SIG-M5 treated with dmso at 0.1 percent for 504 hours (cell line): ENCODE results near the gene MAGI1.

ENCODE experiments used
- DNase-seq: peaks from one replicate; lab custom pipeline; 2025; ENCODE audit not compliant: unreplicated experiment; lab: John Stamatoyannopoulos, UW

The MAGI1 gene

DNA sequence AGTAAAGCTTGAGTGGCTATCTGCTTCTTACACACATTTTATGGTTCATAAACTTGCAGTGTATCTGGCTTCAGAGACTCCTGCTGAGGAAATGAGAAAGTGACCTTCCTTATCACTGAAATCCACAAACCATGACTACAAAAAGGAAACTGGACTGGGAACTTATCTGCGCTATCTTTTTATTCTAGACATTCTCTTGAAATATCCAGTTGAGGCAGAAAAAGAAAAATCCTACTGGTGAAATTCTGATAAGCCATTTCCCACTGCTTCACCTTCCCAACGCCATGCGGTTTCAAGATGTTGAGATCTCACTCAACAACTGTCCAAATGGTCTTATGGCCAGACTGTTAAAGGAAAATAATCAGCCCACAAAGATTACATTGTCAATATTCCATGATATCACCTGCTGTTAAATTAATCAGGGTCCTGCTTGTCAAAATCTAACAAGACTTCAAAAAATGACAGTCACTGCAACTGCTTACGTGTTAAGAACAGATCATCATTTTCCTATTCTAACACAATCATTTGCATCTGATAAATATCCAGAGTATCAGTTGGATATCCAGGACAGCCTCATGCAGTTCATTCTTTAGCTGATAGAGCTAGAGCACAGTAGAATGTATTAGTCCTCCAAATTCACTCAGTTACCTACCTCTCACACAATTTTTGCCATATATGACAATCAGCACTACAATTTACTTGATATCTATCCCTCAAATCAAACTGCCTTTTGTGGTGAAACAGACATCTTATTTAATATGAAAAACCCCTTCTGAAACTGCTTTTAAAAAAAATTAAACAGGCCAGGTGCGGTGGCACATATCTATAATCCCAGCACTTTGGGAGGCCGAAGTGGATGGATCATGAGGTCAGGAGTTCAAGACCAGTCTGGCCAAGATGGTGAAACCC is 538.1 kb downstream of the MAGI1 start:
- DNase-seq, result no peak

DNA sequence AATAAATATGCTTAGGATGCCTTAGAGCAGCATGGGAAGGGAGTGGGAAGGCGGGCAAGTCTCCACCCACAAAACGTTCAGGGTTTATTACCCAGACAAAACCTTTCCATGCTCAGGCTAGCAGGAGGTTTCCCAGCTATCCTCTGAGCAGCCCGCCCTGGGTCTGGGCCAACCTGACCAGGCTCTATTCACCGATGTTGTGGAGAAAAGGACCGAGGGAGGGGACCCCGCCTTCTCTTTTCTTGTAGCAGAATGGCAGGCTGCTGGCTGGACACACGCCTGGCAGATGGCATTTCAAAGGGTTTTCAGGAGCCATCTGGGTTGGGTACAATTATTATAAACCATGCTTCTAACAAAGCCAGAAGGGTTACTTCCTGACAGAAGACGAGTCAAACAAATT is 540.9 kb downstream of the MAGI1 start:
- DNase-seq, result no peak

DNA sequence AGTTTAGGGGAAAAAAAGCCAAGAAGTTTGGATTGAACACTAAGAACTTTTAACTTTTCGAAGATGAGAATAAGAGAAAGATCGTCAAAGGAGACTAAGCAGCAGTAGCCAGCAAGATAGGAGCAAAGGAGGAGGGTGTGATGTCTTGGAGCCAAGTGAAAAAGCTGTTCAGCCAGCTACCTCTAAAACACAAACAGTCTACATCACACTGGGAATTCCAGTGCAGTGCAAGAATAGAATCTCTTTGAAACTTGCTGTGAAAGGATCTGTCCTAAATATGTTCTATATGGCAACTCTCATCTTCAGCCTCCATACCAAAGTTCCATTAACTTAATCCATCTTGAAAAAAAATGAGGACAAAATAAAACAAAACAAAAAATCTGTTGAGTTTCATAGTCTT is 541.5 kb downstream of the MAGI1 start:
- no peak for DNase-seq

DNA sequence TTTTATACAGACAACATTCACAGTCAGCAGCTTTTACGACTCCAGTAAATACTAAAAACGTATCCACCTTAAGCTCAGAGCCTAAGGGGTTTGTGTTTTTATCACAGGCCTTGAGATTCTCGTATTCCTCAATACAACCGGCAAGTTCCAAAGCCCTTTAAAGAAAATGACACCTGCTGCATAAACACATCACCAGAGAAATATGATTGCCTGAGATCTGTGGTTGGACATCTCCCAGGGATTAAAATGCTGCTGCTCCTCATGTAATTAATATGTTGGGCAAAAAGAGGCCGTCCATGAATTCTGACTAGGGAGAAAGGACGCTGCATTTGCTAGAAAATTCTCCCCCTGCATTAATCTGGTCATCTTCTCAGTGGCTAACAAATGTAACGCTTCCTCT is 544.8 kb downstream of the MAGI1 start:
- DNase-seq, result no peak

DNA sequence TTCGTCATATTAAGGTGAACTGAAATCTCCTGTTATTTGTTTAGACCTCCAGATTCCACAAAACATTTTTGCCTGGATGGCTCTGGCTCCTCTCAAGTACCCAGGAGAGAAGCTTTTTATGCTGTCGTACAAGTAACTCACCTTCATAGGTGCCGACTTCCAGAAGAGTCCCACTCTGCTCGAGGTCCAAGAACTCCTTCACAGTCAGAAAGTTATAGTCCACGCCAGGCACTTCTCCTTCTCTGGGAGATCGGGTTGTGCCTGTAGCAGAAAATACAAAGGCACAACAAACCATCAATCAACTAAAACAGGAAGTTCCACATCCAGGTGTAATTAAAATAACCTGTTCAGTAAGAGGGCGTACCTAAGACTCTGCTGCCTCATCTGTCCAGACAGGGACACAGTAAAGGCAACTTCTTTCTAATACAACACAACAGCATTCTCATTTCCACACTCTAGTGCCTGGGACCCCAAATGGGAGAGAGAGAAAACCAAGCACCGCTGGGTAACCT is 545.3 kb downstream of the MAGI1 start:
- no peak for DNase-seq

DNA sequence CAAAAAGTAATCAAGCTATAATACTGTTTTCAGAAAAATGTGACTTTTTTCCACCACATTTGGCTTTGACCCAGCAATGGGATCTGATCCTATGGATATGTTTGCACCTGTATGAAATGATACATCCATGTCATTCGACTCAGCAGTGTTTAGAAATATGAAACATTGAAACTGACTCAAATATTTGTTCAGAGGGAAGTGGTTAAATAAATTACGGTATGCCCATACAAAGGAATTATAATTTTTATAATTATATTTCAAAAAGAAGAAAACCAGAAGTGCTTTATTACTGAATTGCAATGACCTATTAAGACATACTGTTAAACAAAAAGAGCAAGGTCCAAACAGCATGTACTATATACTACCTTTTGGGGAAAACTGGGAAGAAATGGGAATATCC is 546.5 kb downstream of the MAGI1 start:
- DNase-seq, result no peak

DNA sequence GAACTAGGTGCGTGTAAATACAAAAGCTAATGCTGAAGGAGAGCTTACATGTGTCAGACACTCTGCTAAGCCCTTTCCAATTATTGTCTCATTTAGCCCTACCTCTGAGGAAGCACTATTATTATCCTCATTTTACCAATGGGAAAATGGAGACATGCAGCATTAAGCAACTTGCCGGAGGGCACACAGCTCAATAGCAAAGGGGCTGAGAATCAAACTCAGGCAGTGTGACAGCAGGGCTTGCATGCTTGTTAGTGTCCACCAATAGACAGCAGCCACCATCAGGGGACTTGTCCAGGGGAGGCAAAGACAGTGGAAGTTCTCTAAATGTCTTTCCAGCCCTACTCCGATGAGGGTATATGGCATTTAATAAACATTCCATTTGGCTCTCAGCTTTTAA is 548.6 kb downstream of the MAGI1 start:
- no peak for DNase-seq

DNA sequence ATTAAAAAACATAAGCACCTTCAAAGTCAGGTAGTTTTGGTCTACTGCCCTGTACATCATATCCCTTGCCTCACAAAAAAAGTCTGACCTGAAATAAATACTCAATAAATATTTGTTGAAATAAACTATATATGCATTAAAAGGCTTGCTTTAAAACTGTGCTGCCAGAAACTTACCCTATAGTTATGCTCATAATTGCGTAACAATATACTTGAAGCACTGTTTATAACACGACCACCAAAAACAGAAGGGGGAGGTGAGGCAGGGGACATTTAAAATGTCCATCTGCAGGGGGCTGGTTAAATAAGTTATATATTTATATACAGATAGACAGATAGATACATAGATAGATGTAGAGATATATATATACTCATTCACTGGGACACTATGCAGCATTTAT is 549.5 kb downstream of the MAGI1 start:
- DNase-seq, result no peak

DNA sequence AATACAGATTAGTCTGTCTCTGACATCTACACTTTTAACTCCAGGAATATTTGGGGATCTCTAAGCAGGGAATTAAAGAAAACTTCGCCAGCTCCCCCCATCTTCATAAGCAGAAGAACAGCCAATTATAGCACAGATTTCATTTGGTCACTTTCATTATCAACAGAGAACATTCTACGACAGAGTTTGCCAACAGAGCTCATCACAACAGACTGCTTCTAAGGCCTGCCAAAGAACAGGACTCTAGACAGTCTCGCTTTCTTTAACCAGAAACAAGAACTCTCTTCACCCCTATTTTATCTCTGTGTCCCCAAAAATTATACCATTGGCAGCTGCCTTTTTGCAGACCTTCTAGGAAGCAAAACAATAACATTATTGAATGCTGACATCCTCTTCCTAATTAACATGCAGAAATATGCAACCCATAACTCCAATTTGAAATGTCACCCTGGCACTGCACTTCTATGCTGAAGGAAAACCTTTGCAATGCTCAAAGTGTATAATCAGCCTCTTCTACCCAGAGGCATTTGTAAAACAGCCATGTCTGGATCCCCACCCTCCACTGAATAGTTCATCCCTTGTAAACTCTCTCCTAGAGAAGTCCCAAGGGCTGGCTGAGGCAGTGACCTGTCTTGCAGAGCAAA is 552.8 kb downstream of the MAGI1 start:
- DNase-seq, result no peak

DNA sequence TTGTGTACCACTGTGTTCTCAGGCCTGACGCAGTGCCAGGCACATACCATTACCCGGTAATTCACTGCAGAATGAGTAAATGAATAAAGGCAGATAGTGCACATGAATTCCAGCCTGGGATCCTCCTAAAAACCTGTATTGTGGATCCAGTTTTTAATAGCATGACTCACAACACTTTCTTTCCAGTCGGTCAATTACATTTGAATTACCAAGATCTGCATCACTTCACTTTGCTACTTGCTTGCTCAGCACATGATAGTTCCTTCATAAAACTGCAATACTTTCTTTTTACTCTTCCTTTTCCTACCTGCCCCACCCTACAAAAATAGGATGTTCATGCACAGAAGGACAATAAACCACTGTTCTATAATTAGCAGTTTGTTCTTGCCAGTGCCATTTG is 553.8 kb downstream of the MAGI1 start:
- no peak for DNase-seq

DNA sequence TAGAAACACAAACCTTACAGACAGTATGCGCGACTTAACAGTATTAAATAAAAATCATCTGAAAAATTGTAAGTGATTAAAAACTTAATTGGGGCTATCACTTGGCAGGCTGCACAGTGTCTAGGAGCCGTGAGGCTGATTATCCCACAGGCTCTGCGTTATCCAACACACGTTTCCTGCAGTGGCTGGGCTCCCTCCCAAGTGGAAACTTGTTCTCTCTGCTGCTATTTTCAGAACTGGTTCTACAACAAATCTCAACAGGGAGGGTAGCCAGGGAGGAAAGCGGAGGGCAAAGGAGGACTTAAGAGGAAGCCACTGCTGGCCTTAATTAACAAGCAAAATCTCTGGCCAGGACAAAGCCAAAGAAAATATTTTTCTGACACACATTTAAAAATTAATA is 555.2 kb downstream of the MAGI1 start:
- DNase-seq, result peak; percentile 18

DNA sequence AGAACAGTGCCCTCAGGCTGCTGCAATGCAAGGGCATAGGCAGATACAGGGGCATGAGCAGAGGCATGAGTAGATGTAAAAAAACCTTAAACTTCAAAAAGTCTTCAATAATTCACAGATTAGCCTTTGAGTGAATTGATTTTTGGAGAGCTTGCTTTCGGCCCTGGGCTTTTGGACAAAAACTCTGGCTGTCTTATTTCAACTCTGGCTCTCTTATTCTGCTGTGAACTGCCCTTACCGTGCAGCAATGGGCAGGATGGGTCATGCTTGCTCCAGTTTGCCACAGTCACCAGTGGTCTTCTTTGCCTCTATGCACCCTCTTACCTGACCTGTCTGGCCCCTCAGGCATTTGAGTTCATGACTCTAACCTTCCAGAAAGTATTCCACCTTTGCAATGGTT is 555.7 kb downstream of the MAGI1 start:
- DNase-seq, result no peak

DNA sequence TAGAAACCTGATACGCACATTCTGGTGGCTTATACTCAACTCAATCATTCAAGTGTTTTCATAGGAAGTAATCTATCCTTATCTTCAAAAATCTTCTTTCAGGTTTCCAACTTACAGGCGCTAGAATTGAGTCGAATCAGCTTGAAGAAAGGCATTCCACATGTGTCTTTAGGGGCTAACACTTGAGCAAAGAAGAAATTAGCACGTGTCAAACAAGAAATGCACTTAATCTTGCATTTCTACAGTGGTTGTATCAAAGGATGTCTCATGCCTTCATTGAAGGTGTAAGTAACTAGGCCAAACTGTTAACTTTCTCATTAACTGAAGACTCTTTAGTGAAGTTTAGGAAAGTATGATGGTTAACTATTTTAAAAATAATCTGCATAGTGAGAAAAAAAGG is 557.6 kb downstream of the MAGI1 start:
- no peak for DNase-seq

DNA sequence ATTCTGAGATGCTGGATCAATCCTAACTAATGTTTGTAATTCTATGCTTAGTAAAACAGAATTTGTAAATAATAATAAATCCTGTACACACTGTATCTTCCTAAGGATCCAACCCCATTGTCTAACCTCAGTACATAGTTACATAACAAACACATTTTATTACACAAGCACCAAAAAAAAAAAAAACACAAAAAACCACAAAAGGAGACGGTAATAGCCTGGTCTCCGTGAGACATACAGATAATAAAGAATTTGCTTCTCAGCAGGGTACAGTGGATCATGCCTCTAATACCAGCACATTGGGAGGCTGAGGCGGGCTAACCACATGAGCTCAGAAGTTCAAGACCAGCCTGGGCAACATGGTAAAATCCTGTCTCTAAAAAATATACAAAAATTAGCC is 558.7 kb downstream of the MAGI1 start:
- DNase-seq, result no peak

DNA sequence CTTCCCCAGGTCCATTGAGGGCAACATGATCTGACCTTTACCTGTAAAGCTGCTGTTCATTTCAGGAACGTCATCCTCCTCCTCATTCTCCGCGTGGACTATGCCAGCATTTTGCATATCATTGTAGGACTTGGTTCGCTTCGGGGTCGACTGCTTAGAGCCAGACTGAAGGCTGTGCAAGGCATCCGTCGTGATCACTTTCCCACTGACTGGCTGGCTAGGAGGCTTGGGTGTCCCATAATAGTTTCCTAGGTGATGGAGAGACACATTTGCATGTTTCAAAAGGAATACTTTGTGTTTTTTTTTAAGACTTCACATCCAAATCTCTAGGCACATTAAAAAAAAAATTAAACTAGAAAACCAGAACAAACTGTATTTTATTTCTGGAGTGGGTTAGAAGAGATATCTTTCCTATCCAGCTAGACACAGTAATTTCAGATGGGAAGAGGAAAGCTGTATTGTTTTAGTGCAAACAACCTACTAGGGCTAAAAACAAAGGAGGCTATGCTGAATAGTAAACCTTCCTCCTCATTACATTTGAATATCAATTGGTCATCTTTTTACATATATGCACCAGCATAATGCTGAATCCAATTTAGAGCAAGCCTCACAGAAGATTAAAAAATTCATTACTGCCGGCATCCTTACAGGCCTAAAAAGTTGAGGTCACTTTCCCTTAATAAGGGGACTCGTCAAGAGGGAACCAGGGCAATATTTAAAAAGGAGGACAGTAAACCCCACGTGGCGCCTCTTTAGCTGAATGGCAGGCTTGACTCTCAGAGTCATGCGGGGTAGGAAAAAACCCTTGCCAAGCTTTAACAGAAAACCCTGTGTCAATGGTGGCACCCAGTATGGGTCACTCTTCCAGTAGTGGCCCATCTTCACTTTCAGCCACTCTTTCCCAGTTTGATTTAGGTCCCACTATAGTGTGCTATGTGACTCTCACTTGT is 559.9 kb downstream of the MAGI1 start:
- no peak for DNase-seq

DNA sequence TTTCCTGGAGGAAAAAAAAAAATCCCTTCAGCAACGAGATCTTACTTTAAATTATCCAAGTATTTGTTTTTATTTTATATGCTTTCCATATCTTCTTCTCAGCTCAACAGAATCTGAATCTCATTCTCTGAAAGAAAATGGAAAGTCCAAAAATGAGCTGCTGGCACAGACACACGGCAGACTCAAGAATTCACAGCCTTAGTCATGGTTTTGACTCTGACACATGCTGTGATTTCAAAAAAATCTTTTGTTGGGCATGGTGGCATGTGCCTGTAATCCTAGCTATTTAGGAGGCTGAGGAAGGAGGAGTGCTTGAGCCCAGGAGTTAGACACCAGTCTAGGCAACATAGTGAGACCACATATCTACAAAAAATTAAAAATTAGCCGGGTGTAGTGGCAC is 565.0 kb downstream of the MAGI1 start:
- no peak for DNase-seq

DNA sequence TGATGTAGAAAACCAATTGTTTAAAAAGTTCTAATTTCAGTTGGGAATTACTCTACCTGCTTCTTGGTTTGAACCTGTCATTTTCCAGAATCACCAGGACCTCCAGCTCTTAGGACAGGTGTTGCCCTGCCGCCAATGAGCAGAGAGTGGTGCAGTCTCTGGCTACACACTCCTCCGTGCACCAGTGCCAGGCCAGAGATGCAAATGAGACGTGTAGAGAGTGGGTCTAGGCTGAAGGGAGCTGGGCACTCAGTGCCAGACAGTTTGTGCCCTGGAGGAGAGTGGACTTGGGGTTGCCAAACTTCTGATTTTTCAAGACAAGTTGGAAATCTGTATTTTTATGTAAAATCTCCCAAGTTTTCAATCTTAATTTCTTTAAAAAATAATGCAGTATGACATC is 566.2 kb downstream of the MAGI1 start:
- no peak for DNase-seq

DNA sequence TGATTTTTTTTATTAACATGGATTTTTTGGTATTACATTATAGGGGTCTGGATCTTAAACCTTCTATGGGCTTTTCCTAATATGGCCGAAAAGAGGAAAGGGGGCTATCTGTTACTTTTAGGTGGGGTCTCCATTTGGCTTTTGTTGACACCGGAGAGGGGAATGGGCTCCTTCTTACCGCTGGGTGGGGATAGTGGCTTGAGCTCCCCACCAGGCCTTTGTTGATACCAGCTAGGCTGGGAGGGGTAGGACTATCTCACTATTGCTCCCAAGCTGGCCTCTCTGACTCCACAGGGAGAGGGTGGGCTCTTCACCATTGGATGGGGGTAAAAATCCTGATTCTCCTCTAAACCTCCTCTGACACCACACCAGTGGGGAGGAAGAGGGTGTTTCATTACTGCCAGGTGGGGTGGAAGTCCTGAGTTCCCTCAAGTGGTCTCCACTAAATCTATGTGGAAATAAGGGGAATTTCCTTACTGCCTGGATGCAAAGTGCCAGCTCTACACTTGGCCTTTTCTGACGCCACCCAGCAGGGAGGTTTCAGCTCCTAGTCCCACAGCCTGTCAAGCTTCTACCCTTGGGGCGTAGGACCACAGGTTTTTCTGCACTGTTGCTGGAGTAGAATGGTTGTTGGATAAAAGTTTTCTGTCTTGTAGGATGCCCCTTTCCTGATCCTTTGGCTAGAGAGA is 572.3 kb downstream of the MAGI1 start:
- DNase-seq, result no peak

DNA sequence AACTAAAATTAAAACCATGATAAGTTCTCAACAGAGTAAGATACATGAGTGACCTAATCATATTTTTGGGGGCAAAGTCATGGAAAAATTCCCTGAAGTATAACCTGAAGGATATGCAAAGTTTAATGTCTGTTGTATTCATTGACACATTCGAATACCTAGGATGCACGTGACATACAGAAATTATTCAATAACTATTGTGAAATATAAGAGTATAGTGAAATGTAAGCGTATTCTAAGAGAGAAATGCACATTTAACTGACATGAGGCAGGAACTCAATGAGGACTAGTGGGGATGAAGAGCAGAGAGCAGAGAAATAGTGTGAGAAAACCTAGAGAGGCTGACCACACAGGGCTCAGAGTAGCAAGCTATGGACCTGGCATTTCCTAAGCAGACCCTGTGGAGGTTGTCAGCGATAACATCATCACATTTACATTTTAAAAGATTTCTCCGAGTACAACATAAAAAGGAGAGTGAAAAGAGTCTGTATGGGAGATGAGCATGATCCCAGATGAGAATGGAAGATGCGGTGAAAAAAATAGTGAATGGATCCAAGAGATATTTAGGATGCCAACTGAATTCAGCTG is 588.8 kb downstream of the MAGI1 start:
- no peak for DNase-seq

DNA sequence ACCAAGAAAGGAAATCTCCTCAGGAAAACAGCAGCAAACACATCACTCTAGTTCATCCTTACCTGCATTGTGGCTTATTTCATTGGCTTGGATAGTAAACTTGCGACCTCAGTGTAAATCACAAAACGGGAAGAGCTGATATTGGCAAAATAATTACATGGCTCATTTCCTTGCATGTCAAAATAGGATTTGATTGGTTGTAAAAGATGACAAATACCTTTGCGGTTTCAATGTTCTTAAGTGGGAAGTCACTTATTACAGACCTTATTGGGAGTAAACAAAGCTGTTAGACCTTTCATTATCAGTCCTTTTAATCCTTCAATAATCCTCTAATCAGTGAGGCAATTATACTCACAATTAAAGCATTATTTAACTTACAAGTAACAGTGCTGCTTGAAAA is 590.6 kb downstream of the MAGI1 start:
- no peak for DNase-seq
